Fibroblast of peridontal ligament (primary cell): ENCODE data around the gene C1orf50.
A peak's percentile ranks its signal among the peaks of the same experiment; 100 is the strongest.

Experiments
- DNase-seq: peaks from one replicate; pipeline ENCODE4 v3.0.0-alpha.2; 2010; ENCODE audit errors: extremely low read depth

The C1orf50 gene

DNA sequence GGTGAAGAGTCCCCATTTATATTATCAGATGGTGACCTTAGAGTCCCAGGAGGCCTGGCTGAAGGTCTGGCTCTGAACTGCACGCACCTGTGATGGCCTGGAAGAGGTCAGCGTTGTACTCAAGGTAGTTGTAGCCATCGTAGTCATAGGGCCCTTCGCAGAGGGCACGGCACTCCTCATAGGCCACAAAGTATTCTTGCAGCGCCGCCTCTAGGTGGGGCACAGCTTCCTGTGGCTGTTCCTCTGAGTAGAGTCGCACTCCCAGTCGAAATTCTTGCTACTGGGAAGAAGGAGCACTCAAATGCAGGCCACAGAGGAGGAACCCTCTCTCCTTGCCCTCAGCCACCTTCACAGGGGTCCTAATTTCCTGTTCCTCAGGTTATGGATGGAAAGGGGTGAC lies 7.9 kb upstream of the C1orf50 start:
- DNase-seq: no peak

DNA sequence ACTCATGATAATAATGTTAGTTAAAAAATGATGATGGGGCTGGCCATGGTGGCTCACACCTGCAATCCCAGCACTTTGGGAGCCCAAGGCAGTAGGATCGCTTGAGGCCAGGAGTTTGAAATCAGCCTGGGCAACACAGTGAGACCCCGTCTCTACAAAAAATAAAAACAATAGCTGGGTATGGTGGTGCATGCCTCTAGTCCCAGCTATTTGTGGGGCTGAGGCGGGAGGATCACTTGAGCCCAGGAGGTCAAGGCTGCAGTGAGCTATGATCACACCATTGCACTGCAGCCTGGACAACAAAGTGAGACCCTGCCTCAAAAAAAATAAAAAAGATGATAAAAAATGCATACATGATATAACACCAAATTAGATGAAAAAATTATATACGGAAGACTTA lies 5.5 kb upstream of the C1orf50 start:
- DNase-seq: no peak

DNA sequence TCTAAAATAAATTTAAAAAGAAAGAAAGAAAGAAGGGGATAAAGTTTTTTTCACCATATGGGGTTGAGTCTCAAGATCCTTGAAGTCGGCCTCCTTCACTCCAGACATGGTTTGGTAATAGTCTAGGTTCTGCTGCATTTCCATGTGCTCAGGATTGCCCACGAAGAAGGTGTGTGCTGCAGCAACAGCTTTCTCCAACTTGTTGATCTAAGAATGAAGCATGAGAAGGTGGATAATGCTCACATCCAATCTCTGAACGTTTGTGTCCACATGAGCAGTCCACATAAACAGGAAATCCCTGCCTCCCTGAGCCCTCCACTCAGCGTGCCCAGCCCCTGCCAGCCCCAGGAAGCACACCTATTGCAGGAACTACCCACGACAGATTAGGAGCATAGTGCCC lies 4.8 kb upstream of the C1orf50 start:
- no peak for DNase-seq

DNA sequence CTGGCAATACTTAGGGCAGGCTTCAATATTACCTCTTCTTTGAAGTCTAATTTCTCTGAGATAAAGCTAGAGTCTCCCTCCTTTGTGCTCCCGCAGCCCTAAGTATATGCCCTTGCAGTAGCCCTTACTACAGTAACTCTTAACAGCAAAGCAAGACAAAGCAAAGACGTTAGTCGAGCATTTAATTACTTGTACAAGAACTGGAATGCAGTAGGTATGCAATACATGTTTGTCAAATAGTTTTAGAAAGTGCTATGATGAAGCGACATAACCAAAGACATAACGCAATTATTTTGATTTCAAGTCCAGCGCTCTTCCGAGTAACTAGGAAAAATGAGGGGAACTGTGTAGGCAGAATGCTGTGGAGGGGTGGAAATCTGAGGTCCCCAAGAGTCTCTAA lies 1.8 kb upstream of the C1orf50 start:
- peak; percentile 36 for DNase-seq

DNA sequence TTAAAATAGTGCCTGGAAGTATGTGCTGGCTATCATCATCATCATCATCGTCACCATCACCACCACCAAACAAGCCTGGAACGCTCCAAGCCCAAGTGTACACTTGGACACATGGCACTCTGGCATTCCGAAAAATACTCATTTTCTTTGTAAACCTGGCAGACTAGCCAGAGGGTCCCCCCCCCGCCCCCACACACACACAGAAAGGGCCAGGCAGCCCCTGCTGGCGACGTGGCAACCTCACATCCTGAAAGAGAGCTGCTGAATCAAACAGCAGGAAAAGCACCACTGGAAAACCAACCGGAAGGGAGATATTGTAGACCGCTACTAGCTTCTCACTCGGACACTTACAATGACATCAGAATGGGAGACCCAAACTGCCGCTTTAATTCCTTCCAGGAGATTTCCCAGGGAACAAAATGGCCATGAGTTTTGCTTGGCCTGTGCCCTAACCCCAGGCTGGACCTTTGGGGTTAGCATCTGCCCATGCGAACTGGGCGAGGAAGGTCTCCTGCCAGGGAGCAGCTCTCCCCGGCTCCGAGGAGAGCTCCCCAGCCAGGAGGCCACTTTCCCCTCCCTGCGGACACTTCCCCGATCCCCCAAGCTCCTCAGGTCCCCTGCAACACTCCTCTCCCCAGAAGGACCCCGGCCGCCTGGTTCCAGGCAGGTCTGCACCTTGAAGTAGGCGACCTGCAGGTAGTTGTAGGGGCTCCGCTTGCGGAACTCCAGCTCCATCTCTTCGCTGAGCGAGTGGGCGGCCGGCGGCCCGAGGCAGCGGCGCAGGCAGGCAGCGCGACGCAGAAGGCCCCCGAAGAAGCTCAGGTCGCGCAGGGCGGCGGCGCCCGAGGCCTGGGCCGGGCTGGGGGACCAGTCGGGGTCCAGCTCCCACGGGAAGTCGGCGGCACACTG lies 963 bp upstream of the C1orf50 start:
- peak; percentile 82 for DNase-seq

DNA sequence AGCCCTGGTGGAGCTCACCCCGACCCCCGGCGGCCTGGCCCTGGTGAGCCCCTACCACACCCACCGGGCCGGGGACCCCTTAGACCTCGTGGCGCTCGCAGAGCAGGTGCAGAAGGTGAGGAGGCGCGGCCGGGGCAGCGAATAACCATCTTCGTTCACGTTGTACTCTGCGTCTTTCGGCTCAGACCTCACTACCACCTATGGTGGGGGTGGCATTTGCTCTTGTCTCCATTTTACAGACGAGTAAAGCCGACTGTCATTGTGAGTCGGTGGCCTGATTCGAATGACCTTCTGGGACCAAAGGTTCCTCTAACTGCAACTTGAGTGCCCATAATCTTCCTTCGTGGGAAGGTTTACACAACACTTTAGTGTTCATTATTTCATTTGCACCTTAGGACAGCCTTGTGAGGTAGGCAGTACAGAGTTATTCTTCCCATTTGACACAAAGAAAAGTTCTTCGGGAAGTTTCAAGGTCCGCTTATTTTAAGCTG lies 506 bp downstream of the C1orf50 start:
- DNase-seq: peak; percentile 5

DNA sequence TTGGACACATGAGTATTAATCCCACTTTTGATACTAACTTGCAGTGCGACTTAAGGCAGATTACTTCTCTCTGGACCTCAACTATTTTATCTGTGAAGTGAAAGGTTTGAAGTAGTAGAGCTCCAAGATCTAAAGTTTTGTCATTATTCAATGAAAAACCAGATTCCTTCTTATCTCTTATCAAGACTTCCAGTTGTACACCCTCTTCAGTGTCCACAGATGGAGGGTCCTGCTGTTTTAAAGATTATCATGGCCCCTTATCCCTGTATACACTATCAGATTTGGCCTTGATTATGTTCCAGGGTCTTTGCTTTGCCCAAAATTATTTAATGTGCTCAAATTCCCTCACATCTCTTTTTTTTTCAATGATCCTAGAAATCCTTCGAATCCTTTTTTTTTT lies 1.1 kb downstream of the C1orf50 start:
- no peak for DNase-seq

DNA sequence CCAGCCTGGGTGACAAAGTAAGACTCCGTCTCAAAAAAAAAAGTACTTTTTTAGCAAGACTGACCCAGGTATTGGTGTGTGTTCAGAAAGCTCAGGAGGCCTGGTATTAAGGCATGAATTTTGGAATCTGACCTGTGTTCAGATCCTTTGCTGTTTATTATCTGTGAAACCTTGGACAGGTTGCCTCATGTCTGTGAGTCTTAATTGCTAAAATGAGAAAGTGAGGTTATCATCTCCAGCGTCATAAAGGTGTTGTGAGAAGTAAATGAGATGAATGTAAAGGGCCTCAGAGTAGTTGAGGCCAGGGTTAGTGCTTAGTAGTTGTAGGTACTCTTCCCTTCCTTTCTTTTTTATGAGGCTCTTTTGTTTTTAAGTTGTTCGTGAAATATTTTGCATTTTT lies 2.8 kb downstream of the C1orf50 start:
- no peak for DNase-seq

DNA sequence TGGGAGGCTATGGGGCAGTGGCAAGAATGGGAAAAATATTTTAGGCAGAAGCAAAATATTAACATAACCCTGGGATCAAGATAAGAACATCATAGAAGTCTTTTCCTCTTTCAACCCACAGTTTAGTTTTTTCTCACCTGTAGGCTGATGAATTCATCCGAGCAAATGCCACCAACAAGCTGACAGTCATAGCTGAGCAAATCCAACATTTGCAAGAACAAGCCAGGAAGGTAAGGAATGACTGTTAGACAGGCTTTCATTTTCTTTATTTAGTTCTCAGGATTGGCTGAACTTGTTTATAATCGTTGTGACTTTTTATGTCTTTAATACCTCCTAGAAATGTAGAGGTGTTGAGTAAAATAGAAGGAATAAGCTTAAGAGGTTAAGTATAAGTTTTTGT lies 6.4 kb downstream of the C1orf50 start:
- no peak for DNase-seq

DNA sequence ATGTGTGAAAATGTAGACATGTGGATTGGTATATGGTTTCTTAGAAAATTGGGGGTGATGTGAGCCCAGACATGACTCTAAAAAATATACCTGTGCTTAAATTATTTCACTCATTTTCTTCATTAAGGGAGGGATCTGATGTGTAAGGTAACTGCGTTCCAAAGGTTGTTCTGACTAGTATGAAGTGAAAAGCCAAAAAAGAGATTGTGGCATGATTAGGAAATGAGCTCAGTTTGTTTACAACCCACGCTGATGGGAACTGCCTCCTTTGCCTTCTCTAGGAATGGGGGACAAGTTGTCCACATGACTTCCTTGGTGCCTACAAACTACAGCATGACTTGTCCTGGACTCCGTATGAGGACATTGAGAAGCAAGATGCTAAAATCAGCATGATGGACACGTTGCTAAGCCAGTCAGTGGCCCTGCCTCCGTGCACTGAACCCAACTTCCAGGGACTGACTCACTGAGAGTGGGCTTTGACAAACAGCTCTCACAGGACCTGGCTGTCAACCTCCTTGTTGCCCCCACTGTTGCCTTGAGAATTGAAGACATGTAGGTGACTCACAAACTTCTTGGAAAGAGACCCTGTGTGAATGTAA lies 8.0 kb downstream of the C1orf50 start:
- no peak for DNase-seq

DNA sequence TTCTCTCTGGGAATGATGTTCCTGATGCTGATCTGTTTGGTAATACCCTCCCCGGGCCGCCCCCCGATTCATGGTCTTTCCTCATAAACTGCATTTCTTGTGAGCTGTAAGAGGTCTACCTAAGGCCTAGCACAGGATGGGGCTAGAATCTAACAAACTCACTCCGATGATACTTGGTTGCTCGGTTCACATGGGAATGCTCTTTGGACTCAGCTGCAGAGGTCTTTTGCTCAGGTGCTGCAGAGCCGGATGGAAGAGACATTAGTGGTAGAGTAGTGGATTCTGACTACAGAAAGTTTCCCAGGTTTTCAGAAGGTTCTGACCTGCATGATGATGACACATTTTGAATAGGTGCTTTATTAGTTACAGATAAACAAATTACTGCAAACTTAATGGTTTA lies 9.5 kb downstream of the C1orf50 start:
- no peak for DNase-seq

DNA sequence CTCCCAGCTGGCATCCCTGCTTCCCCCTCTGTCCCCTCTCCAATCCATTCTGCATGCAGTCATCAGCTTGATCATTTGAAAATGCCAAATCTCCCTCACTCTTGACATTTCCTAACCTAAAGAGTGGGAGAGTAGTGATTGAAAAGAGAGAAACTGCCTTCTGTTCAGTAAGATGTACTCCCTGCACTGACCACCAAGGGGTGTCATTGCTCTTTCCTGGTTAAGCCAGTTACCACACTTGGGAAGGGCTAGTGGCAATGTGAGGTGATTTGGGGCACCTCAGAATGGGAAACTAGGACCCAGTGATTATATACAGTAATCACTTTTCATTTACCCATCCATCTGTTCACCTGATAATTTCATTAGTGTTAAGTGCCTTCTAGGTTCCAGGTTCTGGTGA lies 10.8 kb downstream of the C1orf50 start:
- peak; percentile 53 for DNase-seq

DNA sequence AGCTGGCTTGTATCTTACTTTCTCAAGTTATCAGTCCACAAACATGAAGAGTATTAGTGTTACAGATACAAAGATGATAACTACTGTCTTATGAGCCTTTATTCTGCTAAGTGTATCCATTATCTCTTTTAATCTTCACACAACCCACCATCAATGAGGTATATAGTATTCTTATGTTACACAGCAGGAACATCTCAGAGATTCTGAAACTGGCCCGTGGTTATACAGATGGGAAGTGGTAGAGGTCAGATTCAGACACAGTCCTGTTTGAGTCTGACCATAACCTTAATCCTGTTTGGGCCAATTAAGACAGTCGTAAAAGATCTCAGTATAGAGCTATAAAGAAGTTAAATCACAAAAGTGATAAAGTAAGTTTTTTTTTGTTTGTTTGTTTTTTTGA lies 12.7 kb downstream of the C1orf50 start:
- no peak for DNase-seq

DNA sequence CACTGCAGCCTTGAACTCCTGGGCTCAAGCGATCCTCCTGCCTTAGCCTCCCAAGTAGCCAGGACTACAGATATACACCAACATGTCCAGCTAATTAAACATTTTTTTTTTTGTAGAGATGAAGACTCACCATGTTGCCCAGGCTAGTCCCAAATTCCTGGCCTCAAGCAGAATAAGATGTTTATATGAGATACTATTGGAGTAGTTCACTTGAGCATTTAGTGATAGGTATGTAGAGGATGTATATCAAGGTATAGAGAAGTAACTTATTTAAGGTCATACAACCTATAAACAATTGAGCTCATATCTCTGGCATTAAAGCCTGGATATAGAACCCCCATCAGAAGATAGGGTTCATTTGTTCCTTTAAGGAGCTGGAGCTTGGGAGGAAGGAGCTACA lies 13.1 kb downstream of the C1orf50 start:
- no peak for DNase-seq

DNA sequence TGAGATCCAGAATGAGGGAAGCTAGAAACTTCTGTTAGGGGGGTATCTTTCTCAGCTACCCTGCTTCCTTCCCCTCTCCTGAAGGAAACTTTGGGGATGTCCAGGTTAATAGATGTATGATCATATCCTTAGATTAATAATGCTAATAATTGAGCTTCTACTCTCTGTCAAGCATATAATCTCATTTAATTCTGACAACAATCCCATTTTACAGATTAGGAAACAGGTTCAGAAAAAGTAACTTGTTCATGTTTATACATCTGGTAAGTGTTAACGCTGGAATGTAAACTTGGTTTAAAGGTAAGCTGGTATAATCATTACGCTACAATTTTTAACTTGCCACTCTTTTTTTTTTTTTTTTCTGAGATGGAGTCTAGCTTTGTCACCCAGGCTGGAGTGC lies 16.0 kb downstream of the C1orf50 start:
- DNase-seq: no peak

DNA sequence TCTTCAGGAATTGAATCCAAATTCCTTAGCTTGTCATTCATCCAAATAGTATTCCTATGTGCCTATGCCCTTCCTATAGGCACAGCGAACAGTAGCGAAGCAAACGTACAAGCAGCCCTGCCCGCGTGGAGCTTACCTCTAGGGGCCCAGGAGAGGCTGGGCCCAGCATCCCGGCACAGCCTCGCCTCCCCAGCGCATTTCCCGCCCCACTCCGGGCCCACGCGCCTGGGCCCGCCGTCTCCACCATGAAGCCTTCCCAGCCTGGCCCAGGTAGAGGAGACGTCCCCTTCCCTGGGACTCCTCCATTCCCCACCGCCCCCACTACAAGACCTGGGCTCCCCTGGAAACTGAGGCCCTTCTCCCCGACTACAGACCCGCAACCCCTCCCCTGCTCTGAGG lies 17.5 kb downstream of the C1orf50 start:
- DNase-seq: no peak

DNA sequence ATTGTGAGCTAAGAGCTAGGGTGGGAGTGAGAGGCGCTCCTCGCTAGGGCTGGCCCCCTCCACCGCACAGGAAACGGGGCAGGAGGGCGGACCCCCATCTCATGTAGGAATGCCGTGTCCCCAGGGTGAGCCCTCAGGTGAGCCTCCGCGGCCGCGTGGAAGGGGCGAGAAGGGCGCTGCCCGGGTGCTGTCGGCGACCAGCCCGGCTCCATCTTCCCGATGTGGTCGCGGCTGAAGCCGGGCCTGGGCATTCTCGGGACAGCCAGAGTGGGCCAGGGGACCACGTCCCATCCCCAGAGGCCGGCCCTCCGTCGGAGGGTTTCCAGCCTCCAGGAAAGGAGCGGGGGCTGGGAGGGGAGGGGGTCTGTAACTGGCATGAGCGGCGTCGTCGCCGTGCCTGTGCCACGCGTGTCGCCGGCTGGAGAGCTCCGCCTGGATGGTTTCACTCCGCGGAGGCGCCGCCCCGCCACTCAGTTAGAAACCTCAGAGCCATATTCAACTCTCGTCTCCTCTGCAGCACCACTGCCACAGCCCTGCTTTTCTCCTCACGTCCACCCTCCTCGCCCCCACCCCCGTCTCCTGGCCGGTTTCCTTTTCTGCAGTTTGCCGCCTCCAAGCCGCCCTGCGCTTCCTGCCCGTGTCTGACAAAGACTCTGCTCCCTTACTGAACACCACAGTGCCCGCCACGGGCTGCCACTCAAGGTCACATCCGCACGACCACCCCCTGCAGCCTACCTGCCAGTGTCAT lies 18.1 kb downstream of the C1orf50 start, which contains the start of gene TMEM269:
TMEM269 (plus strand) TSS at position 46 of the 748 bp plus-strand sequence. CDS start 4,903 bp downstream, outside the sequence.
- peak; percentile 4 for DNase-seq

DNA sequence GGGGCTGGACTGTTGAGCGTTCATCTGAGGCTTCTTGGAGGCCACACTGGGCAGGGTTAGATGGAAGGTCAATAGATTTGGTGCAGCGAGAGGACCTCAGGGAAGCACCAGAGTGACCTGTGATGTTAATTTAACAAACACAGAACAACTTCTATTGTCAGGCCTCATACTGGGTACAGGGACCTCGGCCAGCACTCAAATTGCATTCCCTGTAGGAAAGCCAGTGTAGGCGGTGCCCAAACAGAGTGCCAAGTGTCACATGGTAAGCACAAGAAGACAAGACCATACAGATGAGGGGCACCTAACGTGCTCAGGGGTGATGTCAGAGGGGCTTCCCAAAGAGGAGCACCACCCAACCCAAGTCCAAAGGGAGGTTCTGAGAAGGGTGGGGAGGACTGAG lies 19.0 kb downstream of the C1orf50 start:
- DNase-seq: no peak

DNA sequence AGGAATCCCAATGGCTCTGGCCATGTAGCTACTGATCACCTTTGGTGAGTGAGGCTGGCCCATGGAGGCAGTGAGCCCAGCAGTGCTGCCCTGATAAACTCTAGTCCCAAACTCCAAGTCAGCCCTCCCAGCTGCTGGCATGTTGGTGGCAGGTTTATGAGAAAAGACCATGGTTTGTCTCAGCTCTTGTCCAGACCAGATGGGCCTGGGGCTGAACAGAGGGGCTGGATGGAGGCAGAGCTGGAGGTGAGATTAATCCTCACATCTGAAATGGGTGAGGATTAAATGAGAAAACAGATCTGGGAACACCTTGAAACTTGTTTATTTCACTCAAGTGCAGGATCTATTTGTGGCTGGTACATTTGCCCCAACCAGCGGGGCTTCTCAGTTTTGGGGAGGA lies 21.0 kb downstream of the C1orf50 start:
- DNase-seq: no peak

DNA sequence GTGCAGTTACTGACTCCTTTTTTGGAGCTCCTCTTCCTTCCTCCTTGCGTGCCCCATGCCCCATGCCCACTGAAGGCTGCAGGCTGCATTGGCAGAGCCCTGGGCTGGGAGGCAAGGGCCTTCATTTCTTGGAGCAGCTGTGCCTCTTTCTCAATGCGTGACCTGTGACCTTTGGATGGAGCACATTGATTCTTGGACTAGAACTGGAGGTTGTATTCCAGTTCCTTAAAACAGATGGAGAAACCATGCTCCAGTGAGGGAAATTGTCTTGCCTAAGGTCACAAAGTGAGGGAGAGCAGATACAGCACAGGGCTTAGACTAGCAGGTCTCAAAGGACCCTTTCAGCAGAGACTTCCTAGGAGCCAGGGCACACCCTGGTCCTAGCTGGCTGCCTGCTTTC lies 26.8 kb downstream of the C1orf50 start:
- peak; percentile 50 for DNase-seq

DNA sequence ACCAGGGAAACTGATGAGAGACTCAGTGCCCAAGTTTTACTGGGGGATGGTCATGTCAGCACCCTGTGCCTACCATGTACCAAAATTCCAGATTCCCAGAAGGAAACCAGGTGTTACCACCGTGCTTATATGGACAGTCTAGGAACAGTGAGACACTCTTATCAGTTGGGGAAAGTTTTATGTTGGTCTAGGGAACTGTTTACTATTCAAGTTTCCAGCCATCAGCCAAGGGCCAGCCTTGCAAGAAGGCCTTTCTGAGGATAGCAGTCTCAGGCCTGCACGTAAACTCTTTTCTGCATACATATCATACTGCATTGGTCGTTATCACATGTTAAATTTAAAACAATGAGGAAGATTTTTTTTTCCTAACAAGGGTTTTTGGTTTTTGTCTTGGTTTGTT lies 30.4 kb downstream of the C1orf50 start:
- no peak for DNase-seq

DNA sequence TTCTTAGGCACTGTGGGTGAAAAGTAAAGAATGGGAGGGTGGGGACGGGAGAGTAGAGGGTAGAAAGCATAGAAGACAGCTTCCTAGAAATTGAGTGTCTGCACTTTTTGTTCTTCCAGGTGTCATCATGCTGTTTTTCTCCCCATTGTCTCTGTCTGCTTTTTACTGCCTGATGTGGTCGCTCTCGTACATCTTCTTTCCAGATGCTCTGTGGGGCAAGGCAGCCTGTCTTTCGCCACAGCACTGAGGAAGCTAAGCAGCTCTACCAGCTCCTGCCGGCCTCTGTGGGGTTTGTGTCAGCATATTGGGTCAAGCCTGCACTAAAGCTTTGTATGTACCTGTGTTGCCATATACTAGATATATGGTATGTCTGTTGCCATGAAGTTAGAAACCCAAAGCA lies 30.9 kb downstream of the C1orf50 start:
- no peak for DNase-seq
